Measurements from ENCODE around the gene ACTN4.

Gene ACTN4

DNA sequence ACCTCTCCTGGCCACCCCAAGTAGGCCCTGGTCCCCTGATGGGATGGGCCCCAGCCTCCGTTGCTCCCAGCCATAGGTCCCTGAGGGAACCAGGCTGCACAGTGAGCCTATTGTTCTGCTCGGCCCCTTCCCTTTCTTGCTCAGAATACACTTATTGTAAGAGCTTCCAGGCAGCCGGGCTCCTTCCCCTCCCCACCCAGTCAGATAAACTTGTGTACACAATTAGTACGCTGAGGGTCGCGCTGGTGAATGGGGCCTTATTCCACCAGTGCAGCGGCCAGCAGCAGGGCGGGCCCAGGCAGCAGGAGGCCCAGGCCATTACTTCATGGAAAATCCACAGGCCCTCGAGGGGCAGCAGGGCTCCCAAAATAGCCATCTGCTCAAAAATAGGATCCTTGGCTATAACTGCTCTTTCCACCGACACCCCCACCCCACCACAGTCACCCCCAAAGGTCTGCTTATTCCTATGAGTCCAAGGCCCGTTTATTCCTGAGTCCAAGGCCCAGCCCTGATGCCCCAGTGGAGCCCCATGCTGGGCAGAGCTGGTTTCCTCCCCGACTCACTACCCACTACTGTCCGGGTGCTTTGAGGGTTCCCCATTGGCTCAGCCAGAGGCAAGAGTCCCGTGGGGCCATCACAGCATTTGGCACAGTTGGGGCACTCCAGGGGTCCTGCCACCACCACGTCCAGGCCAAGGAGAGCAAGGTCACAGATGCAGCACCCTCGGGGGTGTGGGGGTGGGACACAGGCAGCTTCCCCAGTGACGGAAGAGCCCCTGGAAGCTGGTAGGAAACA lies 74.7 kb downstream of the ACTN4 start:
- no peak for DNase-seq (ENCODE audit: low spot score)
- TF ChIP-seq, protein P1, sequence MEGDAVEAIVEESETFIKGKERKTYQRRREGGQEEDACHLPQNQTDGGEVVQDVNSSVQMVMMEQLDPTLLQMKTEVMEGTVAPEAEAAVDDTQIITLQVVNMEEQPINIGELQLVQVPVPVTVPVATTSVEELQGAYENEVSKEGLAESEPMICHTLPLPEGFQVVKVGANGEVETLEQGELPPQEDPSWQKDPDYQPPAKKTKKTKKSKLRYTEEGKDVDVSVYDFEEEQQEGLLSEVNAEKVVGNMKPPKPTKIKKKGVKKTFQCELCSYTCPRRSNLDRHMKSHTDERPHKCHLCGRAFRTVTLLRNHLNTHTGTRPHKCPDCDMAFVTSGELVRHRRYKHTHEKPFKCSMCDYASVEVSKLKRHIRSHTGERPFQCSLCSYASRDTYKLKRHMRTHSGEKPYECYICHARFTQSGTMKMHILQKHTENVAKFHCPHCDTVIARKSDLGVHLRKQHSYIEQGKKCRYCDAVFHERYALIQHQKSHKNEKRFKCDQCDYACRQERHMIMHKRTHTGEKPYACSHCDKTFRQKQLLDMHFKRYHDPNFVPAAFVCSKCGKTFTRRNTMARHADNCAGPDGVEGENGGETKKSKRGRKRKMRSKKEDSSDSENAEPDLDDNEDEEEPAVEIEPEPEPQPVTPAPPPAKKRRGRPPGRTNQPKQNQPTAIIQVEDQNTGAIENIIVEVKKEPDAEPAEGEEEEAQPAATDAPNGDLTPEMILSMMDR (IDR thresholded peaks at IDR 0.05; ENCODE audit: extremely low read depth, missing control alignments): no peak

DNA sequence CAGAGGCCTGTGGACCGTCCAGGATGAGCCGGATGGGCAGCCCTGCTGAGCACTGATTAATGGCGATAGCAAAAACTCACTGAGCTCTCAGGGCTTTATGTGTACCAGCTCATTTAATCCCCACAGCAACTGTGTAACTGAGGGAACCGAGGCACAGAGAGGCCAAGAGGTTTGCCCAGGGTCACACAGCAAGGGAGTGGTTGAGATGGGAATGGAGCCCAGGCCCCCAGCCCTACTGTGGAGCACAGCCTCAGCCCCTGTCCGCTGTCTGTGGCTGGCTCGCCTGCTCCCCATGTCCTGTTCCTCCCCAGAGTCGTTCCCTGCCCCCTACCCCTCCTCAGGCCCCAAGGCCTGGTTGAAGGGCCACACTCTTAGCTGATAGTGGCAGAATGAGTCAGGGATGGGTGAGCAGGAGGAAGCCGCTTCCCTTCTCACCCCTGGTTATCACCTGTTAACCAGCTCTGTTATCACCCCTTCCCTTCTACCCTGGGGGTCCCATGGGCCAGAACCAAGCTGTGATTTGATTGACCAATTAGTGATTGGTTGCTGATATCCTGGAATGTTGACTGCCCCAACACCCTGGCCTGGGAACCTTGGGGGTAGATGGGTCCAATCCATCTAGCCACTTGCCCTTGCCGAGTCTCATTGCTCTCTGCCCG lies 75.6 kb downstream of the ACTN4 start:
- no peak for DNase-seq (ENCODE audit: low spot score)
- TF ChIP-seq, protein P1 (IDR thresholded peaks at IDR 0.05; ENCODE audit: extremely low read depth, missing control alignments): no peak

GRCh38 chr19:38723606-38723965 lies 76.1 kb downstream of the ACTN4 start:
- TF ChIP-seq, protein P1 (IDR thresholded peaks at IDR 0.05; ENCODE audit: extremely low read depth, missing control alignments): no peak

DNA sequence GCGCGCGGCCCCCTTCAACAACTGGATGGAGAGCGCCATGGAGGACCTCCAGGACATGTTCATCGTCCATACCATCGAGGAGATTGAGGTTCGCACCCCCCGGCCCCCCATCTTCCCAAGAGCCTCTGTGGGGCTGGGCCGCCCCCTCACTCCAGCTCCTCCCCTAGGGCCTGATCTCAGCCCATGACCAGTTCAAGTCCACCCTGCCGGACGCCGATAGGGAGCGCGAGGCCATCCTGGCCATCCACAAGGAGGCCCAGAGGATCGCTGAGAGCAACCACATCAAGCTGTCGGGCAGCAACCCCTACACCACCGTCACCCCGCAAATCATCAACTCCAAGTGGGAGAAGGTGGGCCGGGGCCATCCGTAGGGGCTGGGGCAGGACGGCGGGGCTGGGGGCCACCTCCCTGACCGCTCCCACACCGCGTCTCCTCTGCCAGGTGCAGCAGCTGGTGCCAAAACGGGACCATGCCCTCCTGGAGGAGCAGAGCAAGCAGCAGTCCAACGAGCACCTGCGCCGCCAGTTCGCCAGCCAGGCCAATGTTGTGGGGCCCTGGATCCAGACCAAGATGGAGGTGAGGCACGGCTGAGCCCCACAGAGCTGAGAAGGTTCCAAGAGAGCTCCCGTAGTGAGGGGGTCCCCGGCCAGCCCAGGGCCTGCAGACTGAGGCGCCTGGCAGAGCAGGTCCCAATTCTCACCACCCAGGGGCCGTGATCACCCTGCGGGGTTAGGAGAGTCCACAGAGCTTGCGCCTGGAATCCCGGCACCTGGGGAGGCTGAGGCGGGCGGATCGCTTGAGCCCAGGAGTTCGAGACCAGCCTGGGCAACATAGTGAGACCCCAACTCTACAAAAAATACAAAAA lies 76.8 kb downstream of the ACTN4 start:
- no peak for DNase-seq (ENCODE audit: low spot score)
- TF ChIP-seq, protein P1 (IDR thresholded peaks at IDR 0.05; ENCODE audit: extremely low read depth, missing control alignments): no peak

More at GRCh38 chr19:38723606-38723965, 76.1 kb downstream of the ACTN4 start:
- DNase-seq (ENCODE audit: low spot score): no peak

DNA sequence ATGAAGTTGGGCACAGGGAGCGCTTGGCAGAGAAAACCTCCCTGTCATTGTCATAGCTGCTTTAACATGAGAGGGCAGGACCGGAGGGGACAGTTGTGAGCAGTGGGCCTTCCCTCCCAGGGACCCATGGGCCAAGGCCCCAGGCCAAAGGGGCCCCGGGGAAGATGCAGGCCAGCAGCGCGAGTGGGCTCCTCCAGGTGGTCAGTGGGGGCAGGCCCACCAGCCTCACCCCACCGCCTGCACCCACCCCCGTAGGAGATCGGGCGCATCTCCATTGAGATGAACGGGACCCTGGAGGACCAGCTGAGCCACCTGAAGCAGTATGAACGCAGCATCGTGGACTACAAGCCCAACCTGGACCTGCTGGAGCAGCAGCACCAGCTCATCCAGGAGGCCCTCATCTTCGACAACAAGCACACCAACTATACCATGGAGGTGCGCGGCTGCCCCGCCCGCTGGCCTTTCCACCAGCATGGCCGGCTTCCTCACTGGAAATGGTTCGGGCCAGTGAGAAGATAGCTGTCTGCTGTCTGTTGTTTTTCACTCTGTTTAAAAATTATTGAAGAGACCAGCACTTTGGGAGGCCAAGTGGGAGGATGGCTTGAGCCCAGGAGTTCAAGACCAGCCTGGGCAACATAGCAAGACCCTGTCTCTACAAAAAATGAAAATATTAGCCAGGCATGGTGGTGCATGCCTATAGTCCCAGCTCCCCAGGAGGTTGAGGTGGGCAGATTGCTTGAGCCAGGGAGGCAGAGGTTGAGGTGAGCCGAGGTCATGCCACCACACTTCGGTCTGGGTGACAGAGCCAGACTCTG lies 78.2 kb downstream of the ACTN4 start:
- DNase-seq (ENCODE audit: low spot score): no peak
- TF ChIP-seq, protein P1 (IDR thresholded peaks at IDR 0.05; ENCODE audit: extremely low read depth, missing control alignments): no peak

GRCh38 chr19:38726284-38726673 lies 78.8 kb downstream of the ACTN4 start:
- TF ChIP-seq, protein P1 (IDR thresholded peaks at IDR 0.05; ENCODE audit: extremely low read depth, missing control alignments): no peak
- DNase-seq (ENCODE audit: low spot score): no peak

Measured in GM20000 (cell line).